Erythroblast (primary cell): ENCODE results near the gene KCNH1.

Source experiments
- DNase-seq, 2 experiments: peaks; one replicate each; lab custom pipeline; 2025; lab: John Stamatoyannopoulos, UW
- GATA1 ChIP-seq: IDR thresholded peaks from 2 replicates; pipeline ENCODE4 v1.6.1; 2011; ENCODE audit warnings: low read depth, mild to moderate bottlenecking, control low read depth, low read length, moderate library complexity
- POLR2A ChIP-seq: IDR thresholded peaks from 2 replicates; pipeline ENCODE4 v1.6.1; 2011; ENCODE audit warnings: mild to moderate bottlenecking, low read length

The KCNH1 gene

DNA sequence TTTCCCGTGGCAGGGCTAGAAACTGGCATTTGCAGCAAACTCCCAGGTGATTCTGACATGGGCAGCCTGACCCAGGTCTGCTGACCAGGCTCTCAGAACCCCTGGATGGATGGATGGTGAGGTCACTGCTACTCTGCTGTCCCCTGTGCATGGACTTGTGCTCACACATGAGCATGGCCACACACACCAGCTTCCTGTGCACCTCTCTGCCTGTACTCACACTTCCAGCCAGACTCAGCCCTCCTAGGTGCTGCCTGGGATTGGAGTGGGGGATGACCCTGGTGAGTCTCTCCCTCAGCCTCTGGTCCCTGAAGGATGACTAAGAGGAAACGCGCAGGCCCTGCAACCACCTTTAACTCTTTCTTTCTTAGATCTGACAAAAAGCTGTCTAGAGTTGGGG lies 444.1 kb downstream of the KCNH1 start:
- no peak for TF ChIP-seq POLR2A
- no peak for TF ChIP-seq GATA1
- DNase-seq, result no peak

DNA sequence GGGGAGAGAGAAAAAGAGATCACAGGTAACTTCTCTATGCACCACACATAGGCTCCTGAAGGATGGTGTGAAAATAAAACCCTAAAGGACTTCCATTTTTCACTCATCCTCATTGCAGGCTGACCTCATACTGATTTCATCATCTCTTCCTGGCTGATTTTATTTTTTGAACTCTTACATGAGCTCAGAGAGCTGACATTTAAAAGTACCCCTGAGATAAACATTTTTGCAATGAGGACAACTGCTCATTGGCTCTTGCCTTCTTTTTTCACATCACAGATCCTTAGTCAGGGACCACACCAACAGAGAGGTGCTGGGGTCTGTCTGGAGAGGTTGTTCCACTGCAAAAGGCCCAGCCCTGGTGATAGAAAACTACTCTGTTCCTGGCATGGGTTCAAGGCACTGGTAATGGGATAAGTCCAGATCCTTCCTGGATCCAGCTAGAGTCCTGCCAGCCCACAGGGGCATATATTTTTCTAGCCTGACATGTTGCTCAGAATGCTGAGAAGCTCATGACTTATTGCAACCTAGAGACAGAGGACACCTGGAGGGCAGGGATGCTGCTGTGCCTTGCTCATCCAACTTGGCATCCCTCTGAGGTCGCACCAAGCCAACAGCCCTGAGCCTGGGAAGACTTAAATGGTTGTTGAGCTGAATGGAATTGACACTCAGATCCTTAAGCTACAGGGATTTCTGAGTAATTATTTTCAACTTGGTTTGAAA lies 445.3 kb downstream of the KCNH1 start:
- DNase-seq, result no peak
- TF ChIP-seq POLR2A (no peak), GATA1 (no peak)

DNA sequence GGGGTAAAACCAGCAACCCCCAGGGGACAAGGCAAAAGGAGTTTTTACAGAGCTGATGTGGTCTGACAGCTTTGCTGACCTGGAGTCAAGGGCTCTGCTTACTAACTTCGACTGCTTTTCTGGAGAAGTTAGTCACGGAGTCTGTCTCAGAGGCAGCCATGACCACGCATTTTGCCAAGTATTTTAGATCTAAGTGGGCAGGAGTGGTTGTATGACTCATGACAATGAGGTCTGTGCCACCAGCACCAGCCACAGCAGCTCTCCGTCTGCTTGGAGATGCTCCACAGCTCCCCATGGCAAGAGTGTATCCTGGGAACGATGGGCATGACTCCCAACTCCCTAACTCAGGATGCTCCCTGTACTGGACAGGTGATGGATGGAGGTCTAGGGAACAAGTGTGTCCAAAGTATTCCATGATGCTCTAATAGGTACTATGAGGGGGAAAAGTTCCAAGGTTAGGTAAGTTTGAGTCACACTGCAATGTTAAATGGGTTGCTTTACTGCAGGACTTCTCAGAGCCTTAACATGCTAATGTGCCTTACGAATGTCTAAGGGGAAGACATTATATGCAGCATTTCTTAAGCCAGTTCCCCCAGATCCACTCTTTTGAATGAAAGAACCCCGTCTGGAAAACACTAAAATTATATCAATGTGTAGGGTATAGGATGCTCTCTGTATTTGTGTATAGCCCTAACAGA lies 446.2 kb downstream of the KCNH1 start:
- no peak for DNase-seq
- TF ChIP-seq GATA1, result no peak
- TF ChIP-seq POLR2A, result no peak

DNA sequence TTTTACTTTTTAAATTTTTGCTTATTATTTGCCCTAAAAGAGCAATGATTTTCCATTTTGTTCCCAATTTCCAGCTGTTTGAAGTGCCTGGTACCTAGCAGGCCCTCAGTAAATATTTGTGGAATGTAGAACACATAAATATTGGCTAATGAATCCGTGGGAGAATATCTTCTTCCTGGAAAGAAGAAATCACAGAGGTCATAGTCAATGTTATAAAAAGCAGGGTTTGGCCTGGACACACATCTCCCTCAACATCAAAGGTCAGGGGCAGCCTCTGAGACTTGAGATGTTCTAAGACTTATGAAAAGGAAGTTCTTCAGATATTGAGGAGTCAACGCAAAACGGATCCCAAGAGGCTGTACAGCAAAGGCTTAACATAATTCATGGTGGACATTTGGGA lies 447.1 kb downstream of the KCNH1 start:
- DNase-seq, result no peak
- no peak for TF ChIP-seq POLR2A
- no peak for TF ChIP-seq GATA1

DNA sequence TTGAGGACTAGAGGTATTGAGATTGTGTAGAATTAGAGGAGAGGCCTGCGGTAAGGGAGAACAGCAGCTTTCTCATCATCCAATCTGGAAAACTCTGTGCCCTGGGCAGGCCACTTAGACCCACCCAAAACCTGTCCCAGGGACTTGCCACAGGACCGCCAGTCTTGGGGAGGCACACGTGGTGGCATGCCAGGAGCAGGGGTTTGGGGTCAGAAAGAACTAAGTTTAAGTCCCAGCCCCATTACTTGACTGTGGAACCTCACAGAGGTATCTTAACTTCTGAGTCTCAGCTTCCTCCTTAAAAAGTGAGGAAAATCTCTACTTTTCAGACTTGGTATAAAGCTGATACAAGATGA lies 448.7 kb downstream of the KCNH1 start:
- TF ChIP-seq POLR2A, result no peak
- TF ChIP-seq GATA1, result no peak
- DNase-seq, result no peak

DNA sequence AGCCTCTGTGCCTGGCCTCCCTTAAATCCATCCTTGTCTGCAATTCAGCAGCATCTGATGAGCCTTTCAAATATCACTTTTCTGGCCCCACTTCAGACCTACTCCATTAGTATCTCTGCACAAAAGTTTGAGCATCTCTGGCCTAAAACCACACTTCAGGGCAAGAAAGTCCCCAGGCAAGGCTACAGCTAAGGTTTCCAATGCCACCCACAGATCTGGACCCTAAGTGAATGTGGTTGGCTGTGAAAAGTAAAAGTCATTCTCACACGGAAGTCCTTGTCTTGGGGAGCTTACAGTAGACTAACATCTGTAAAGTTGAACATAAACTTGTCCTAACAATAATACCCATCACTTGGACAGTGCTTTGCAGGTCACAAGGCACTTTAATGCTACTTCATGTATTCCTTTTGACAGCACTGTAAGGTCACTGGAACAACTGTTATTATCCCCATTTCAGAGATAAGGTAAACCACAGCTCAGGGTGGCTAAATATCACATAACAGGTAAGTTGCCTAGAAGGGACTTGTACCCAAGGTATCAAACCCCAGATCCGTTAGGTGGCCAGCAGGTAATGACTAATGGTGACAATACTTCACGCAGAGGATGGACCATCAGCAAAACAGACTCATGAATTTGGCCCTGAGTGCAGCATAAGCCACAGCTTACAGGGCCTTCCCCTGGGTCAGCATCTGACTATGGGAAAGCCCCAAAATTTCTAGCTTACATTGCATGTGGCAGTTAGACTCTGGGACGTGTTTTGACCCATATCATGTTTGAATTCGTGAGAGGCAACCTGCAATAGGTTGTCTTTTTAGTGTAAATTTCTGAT lies 449.3 kb downstream of the KCNH1 start:
- no peak for DNase-seq
- TF ChIP-seq POLR2A (no peak), GATA1 (no peak)

DNA sequence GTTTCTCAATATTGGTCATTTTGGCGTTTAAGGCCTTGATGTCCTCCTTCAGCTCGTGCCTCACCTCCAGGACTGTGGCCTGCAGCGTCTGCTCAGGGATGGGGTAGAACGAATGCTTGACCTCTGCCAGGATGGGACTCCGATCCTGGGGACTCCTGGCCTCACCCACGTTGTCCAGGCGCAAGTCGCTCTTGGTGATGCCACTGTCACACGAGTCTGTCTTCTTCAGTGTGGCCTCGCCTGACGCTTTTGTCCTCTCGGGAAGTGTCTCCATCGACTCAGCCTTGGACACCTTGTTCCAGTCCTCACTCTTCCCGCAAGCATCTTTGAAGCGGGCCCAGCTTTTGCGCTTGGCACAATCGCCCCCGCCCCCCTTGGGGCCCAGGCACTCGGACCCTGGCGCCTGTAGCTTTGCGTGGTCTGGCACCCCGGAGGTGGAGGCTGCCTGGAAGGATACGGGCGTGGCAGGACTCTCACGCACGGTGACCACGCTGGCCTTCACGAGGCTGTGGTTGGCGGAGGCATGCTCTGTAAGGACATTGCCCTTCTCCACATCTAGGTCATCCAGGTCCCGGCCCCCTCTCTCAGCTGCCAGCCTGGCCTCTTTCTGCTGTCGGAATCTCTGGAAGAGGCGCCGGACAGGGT lies 450.4 kb downstream of the KCNH1 start:
- TF ChIP-seq GATA1, result no peak
- TF ChIP-seq POLR2A, result no peak
- no peak for DNase-seq

DNA sequence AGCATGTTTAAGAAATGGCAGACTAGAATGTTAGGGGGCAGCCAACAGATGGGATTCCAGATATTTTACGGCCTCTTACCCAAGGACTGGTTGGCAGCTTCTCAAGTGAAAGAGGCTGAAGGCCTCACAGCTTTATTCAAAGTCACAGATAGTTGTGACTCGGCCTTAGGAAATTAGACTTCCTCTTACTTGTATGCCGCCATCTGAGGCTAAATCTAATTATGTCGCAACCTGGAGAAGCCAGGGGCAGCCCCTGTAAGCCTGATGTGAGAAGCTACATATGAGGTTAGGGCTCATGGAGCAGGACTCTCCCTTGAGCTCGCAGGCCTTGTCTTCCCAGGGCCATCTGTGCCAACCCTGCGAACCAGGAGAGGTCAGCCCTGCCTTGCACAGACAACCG lies 452.8 kb downstream of the KCNH1 start:
- DNase-seq, result no peak

DNA sequence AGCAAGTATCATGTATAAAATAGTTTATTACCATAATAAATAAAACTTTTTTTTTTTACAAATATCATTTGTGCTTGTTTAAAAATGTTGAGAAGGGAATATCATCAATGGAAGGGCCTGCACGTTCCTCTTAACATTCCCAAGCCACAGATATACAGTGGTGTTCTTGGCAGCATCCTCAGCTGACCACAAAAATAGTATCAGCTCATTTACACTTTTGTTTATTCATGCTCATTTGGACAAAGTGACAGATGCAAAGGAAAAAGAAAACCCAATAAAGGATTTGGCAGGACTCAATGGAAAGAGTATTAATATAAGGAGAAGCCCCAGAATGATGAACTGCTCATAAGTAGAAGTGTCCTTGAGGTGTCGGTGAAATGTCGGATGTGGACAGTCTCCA lies 455.6 kb downstream of the KCNH1 start:
- TF ChIP-seq POLR2A, result no peak
- TF ChIP-seq GATA1, result no peak
- no peak for DNase-seq

More for the DNA sequence above, 452.8 kb downstream of the KCNH1 start:
- no peak for TF ChIP-seq POLR2A
- no peak for TF ChIP-seq GATA1

DNA sequence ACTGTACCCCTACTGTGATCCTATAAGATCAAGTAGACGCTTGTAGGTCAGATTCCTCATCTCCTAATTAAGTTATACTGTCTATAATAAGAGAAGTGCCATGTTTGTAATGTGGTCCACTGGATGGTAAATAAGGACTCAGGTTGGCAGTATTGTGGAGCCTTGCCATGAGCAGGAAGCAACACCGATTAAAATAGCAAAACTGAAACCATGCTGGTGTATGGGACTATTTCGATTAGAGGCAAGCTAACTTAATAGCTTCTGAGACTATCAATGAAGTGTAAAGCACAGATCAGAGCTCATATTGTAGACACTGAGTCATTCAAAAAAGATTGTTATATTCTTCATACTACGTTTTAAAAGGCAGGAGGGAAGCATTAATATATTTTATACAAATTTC lies 456.4 kb downstream of the KCNH1 start:
- DNase-seq, result no peak
- TF ChIP-seq GATA1 (no peak), POLR2A (no peak)

DNA sequence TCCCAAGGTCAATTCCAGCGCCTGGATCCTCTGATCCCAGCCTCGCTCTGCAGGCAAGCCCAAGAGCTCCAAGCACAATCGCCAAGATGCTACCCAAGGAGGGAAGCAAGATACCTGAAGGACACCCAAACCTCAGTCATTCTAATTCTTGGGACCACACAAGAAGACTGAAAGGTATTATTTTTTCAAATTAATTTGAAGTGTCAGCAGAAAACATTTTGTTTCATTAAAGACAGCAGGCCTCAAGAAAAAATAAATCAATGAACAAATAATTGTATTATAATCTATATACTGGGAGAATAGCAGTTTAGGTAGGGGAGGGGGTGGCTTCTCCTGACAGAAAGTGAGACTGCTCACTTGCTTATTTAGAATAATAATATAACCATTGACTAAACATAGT lies 457.4 kb downstream of the KCNH1 start:
- no peak for TF ChIP-seq POLR2A
- DNase-seq, result no peak

DNA sequence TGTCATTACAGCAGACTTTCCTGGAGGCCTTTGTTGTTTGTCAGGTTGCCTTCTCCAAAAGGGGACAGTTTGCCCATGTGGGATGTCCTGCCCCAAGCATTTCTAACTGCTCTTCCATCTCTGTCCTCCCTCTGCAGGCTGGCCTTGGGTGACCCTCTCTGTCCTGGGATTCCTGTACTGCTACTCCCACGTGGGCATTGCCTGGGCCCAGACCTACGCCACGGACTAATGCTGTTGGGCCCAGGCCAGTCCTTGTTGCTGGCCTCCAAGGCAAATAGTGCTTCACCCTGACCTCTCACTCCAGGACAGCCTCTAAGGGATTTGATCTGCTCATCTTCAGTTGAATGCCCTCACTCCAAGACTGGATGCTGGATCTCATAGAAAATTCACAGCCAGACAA lies 459.8 kb downstream of the KCNH1 start:
- no peak for DNase-seq
- TF ChIP-seq POLR2A, result no peak
- no peak for TF ChIP-seq GATA1

DNA sequence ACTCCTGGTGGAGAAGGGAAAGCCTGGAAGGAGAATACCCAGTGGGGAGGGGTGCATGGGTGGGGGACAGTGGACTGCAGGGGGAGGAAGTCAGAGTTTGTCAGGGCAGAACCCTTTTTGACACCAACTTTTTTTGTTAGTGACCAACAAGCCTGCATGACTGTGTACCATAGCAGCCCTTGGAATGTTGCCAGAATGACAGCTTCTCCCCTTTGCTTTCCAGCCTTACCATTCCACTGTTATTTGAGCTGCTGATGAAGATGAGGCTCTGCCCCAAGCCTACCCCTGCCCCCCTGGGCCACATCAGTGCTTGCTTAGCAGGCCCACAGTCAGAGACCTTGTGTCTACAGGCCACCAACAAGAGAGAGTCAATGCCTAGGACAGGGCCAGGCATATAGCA lies 464.0 kb downstream of the KCNH1 start:
- TF ChIP-seq GATA1, result no peak
- TF ChIP-seq POLR2A, result no peak
- no peak for DNase-seq
